GM23338 (cell line): ENCODE measurements around the gene APOBEC3F. TPM values are rescaled to one million over a fixed set of nuclear protein-coding genes. Genes with fewer than 3 reads are reported as not detected.

Experiments used
- ATAC-seq: fragments of 200-7000 bp; cut with Tn5 transposase; 3 replicates; pipeline ENCODE4 v1.9.1; 2020
- DNase-seq: peaks from one replicate; pipeline ENCODE4 v3.0.0-alpha.2; 2015; ENCODE audit warnings: low spot score
- H2AFZ ChIP-seq: fragments of 200-600 bp; sonication (generic); 2 replicates; pipeline ENCODE4 v1.8.0; 2016; ENCODE audit warnings: antibody characterized with exemption, mild to moderate bottlenecking, moderate library complexity
- H3F3A ChIP-seq: fragments of 200-600 bp; sonication (generic); replicated peaks from 2 replicates; pipeline ENCODE4 v1.8.0; 2017; ENCODE audit warnings: antibody characterized with exemption, mixed run types, low read depth
- H3K27ac ChIP-seq: fragments of 200-600 bp; sonication (generic); 2 replicates; pipeline ENCODE4 v1.6.1; 2016; ENCODE audit warnings: low read depth
- H3K27me3 ChIP-seq: fragments of 200-600 bp; sonication (generic); 2 replicates; pipeline ENCODE4 v1.8.0; 2016; ENCODE audit warnings: mild to moderate bottlenecking, mixed run types, moderate library complexity; ENCODE audit not compliant: insufficient read depth
- H3K36me3 ChIP-seq: fragments of 200-600 bp; sonication (generic); 2 replicates; pipeline ENCODE4 v1.8.0; 2016; ENCODE audit warnings: mild to moderate bottlenecking; ENCODE audit not compliant: insufficient read depth
- H3K4me1 ChIP-seq: fragments of 200-600 bp; sonication (generic); 2 replicates; pipeline ENCODE4 v1.8.0; 2016; ENCODE audit warnings: mild to moderate bottlenecking, moderate library complexity; ENCODE audit not compliant: insufficient read depth
- H3K4me2 ChIP-seq: fragments of 200-600 bp; sonication (generic); 2 replicates; pipeline ENCODE4 v1.7.1; 2017; ENCODE audit warnings: mixed run types
- H3K4me3 ChIP-seq: fragments of 200-600 bp; sonication (generic); 2 replicates; pipeline ENCODE4 v1.6.1; 2016; ENCODE audit warnings: mixed run types
- H3K79me2 ChIP-seq: fragments of 200-600 bp; sonication (generic); replicated peaks from 2 replicates; pipeline ENCODE4 v1.8.0; 2017; ENCODE audit warnings: mild to moderate bottlenecking; ENCODE audit not compliant: insufficient read depth
- H3K9me2 ChIP-seq: fragments of 200-600 bp; sonication (generic); 2 replicates; pipeline ENCODE4 v1.8.0; 2017; ENCODE audit not compliant: insufficient read depth
- H4K20me1 ChIP-seq: fragments of 200-600 bp; sonication (generic); replicated peaks from 2 replicates; pipeline ENCODE4 v1.8.0; 2017; ENCODE audit warnings: mild to moderate bottlenecking; ENCODE audit not compliant: insufficient read depth
- H3K27ac Mint-ChIP-seq: 2 replicates; pipeline ENCODE4 v1.8.0; 2020; ENCODE audit warnings: inconsistent platforms, mild to moderate bottlenecking, moderate library complexity, mixed read lengths
- H3K27me3 Mint-ChIP-seq: 3 replicates; pipeline ENCODE4 v1.8.0; 2022; ENCODE audit warnings: low read depth, mild to moderate bottlenecking, moderate library complexity, mixed read lengths, inconsistent platforms; ENCODE audit not compliant: insufficient read depth, poor library complexity
- H3K36me3 Mint-ChIP-seq: 3 replicates; pipeline ENCODE4 v1.8.0; 2021; ENCODE audit warnings: low read depth, mild to moderate bottlenecking, inconsistent platforms, moderate library complexity, mixed read lengths
- H3K4me1 Mint-ChIP-seq: 3 replicates; pipeline ENCODE4 v1.8.0; 2020; ENCODE audit warnings: mild to moderate bottlenecking, inconsistent platforms, mixed read lengths
- H3K4me3 Mint-ChIP-seq: 3 replicates; pipeline ENCODE4 v1.8.0; 2021; ENCODE audit warnings: moderate library complexity, mild to moderate bottlenecking, inconsistent platforms, mixed read lengths
- H3K9me3 Mint-ChIP-seq: 3 replicates; pipeline ENCODE4 v1.8.0; 2020; ENCODE audit warnings: moderate library complexity, mild to moderate bottlenecking, inconsistent platforms, mixed read lengths
- EZH2 ChIP-seq: fragments of 200-600 bp; sonication (generic); IDR thresholded peaks from one replicate; pipeline ENCODE4 v1.8.0; 2017; ENCODE audit warnings: antibody characterized with exemption, mild to moderate bottlenecking, low read depth; ENCODE audit not compliant: unreplicated experiment
- JUNB ChIP-seq: IDR thresholded peaks from one replicate; pipeline ENCODE4 v1.6.1; 2016; ENCODE audit warnings: antibody characterized with exemption; ENCODE audit not compliant: unreplicated experiment
- STAT1 ChIP-seq: IDR thresholded peaks from one replicate; pipeline ENCODE4 v1.6.1; 2016; ENCODE audit warnings: antibody characterized with exemption; ENCODE audit not compliant: unreplicated experiment
- ZNF331 ChIP-seq: fragments of 250-450 bp; sonication (Bioruptor Pico); IDR thresholded peaks from 2 replicates; pipeline ENCODE4 v1.5.0; 2020; ENCODE audit warnings: low read depth, mild to moderate bottlenecking, moderate library complexity
- polyA plus RNA-seq: library from polyadenylated mRNA; unstranded; fragments of >200 nt; fragmentation: Nextera tagmentation; extraction: Ambion mirVana; gene quantifications from 2 replicates; pipeline ENCODE4 v1.2.1, GENCODE V29; 2016
- total RNA-seq: library from RNA; depleted of rRNA; stranded (reverse); fragments of >200 nt; shearing (Covaris generic); gene quantifications from 2 replicates; pipeline ENCODE4 v1.2.3, GENCODE V29; 2014
- TF ChIP-seq, protein P1 (sequence below): fragments of 250-450 bp; sonication (Bioruptor Pico); IDR thresholded peaks from 2 replicates; pipeline ENCODE4 v1.5.0; 2020; ENCODE audit warnings: mild to moderate bottlenecking, moderate library complexity
- TF ChIP-seq, protein P2 (sequence below), 2 experiments: fragments of 200-600 bp in 1 of 2; sonication (generic) in 1 of 2; conservative IDR thresholded peaks; 2 replicates each; pipeline versions ENCODE4 v1.5.1 to v1.6.1; 2016 to 2017; ENCODE audit warnings: antibody characterized with exemption in 2 of 2, low read depth in 2 of 2, mild to moderate bottlenecking in 2 of 2, moderate library complexity in 1 of 2
- TF ChIP-seq, protein P3 (sequence below): IDR thresholded peaks from 2 replicates; pipeline ENCODE4 v1.6.1; 2016; ENCODE audit warnings: antibody characterized with exemption
- TF ChIP-seq, protein P4 (sequence below): IDR thresholded peaks from one replicate; pipeline ENCODE4 v1.6.1; 2018; ENCODE audit warnings: antibody characterized with exemption; ENCODE audit not compliant: unreplicated experiment

APOBEC3F gene
- total and polyA plus RNA-seq, 2 experiments from 2014 or later: 3.4 TPM

DNA sequence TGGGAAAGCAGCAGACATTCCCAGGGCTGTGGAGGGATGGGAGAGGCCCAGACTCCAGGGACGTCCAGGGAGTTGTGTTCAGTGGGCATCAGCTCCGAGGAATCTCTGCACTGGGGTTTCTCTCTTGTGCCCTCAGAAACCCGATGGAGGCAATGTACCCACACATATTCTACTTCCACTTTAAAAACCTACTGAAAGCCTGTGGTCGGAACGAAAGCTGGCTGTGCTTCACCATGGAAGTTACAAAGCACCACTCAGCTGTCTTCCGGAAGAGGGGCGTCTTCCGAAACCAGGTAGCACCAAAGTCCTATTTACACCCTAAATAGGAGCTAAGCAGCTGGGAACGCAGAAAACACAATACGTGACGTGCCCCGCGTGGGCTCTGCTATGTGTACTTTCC lies 11.4 kb upstream of the APOBEC3F start (continued):
- TF ChIP-seq, protein P1, sequence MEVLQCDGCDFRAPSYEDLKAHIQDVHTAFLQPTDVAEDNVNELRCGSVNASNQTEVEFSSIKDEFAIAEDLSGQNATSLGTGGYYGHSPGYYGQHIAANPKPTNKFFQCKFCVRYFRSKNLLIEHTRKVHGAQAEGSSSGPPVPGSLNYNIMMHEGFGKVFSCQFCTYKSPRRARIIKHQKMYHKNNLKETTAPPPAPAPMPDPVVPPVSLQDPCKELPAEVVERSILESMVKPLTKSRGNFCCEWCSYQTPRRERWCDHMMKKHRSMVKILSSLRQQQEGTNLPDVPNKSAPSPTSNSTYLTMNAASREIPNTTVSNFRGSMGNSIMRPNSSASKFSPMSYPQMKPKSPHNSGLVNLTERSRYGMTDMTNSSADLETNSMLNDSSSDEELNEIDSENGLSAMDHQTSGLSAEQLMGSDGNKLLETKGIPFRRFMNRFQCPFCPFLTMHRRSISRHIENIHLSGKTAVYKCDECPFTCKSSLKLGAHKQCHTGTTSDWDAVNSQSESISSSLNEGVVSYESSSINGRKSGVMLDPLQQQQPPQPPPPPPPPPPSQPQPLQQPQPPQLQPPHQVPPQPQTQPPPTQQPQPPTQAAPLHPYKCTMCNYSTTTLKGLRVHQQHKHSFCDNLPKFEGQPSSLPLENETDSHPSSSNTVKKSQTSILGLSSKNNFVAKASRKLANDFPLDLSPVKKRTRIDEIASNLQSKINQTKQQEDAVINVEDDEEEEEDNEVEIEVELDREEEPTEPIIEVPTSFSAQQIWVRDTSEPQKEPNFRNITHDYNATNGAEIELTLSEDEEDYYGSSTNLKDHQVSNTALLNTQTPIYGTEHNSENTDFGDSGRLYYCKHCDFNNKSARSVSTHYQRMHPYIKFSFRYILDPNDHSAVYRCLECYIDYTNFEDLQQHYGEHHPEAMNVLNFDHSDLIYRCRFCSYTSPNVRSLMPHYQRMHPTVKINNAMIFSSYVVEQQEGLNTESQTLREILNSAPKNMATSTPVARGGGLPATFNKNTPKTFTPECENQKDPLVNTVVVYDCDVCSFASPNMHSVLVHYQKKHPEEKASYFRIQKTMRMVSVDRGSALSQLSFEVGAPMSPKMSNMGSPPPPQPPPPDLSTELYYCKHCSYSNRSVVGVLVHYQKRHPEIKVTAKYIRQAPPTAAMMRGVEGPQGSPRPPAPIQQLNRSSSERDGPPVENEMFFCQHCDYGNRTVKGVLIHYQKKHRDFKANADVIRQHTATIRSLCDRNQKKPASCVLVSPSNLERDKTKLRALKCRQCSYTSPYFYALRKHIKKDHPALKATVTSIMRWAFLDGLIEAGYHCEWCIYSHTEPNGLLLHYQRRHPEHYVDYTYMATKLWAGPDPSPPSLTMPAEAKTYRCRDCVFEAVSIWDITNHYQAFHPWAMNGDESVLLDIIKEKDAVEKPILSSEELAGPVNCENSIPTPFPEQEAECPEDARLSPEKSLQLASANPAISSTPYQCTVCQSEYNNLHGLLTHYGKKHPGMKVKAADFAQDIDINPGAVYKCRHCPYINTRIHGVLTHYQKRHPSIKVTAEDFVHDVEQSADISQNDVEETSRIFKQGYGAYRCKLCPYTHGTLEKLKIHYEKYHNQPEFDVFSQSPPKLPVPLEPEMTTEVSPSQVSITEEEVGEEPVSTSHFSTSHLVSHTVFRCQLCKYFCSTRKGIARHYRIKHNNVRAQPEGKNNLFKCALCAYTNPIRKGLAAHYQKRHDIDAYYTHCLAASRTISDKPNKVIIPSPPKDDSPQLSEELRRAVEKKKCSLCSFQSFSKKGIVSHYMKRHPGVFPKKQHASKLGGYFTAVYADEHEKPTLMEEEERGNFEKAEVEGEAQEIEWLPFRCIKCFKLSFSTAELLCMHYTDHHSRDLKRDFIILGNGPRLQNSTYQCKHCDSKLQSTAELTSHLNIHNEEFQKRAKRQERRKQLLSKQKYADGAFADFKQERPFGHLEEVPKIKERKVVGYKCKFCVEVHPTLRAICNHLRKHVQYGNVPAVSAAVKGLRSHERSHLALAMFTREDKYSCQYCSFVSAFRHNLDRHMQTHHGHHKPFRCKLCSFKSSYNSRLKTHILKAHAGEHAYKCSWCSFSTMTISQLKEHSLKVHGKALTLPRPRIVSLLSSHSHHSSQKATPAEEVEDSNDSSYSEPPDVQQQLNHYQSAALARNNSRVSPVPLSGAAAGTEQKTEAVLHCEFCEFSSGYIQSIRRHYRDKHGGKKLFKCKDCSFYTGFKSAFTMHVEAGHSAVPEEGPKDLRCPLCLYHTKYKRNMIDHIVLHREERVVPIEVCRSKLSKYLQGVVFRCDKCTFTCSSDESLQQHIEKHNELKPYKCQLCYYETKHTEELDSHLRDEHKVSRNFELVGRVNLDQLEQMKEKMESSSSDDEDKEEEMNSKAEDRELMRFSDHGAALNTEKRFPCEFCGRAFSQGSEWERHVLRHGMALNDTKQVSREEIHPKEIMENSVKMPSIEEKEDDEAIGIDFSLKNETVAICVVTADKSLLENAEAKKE: no peak
- TF ChIP-seq, protein P2, sequence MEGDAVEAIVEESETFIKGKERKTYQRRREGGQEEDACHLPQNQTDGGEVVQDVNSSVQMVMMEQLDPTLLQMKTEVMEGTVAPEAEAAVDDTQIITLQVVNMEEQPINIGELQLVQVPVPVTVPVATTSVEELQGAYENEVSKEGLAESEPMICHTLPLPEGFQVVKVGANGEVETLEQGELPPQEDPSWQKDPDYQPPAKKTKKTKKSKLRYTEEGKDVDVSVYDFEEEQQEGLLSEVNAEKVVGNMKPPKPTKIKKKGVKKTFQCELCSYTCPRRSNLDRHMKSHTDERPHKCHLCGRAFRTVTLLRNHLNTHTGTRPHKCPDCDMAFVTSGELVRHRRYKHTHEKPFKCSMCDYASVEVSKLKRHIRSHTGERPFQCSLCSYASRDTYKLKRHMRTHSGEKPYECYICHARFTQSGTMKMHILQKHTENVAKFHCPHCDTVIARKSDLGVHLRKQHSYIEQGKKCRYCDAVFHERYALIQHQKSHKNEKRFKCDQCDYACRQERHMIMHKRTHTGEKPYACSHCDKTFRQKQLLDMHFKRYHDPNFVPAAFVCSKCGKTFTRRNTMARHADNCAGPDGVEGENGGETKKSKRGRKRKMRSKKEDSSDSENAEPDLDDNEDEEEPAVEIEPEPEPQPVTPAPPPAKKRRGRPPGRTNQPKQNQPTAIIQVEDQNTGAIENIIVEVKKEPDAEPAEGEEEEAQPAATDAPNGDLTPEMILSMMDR (conservative IDR thresholded peaks at IDR 0.05; ENCODE audit: low read depth in 2 of 2): no peak
- TF ChIP-seq ZNF331 (no peak), JUNB (no peak), EZH2 (no peak)

DNA sequence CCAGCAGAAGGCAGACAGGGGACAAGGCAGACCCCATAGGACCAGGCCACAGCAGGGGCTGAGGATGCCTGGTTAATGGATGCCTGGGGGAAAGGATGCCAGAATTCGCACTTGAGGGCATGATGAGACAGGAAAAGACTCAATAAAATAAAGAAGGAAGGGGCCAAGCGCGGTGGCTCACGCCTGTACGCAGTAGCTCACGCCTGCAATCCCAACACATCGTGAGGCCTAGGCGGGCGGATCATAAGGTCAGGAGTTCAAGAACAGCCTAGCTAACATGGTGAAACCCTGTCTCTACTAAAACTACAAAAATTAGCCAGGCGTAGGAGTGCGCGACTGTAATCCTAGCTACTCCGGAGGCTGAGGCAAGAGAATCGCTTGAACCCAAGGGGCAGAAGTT lies 10.0 kb upstream of the APOBEC3F start:
- H3K4me1 Mint-ChIP-seq: peaks cover 45% of the 10 kb centered on the region
- Histone ChIP-seq H2AFZ (no peak overlapping the region), H4K20me1 (no peaks in the 10 kb centered on the region), H3F3A (no peaks in the 10 kb centered on the region), H3K36me3 (no peaks in the 10 kb centered on the region), H3K27ac (0 out of 2 replicates have a peak overlapping the region, but pooled peaks have one; percentile 39), H3K4me1 (peaks cover 18% of the 10 kb centered on the region), H3K4me2 (0 out of 2 replicates have a peak overlapping the region, but pooled peaks have one; percentile 20), H3K4me3 (no peak overlapping the region), H3K27me3 (no peaks in the 10 kb centered on the region), H3K79me2 (no peaks in the 10 kb centered on the region), H3K9me2 (no peaks in the 10 kb centered on the region)
- no peak for DNase-seq
- H3K27me3 Mint-ChIP-seq: peaks cover 15% of the 10 kb centered on the region
- H3K36me3 Mint-ChIP-seq: peaks cover 18% of the 10 kb centered on the region; the same call in 2 of the 3 replicates
- H3K9me3 Mint-ChIP-seq: no peaks in the 10 kb centered on the region; the same call in 2 of the 3 replicates
- H3K27ac Mint-ChIP-seq: peak overlapping the region; percentile 47
- no peak overlapping the region for H3K4me3 Mint-ChIP-seq
- ATAC-seq: no peak
- TF ChIP-seq, protein P2 (conservative IDR thresholded peaks at IDR 0.05; ENCODE audit: low read depth in 2 of 2): no peak
- TF ChIP-seq JUNB: no peak
- TF ChIP-seq, protein P3, sequence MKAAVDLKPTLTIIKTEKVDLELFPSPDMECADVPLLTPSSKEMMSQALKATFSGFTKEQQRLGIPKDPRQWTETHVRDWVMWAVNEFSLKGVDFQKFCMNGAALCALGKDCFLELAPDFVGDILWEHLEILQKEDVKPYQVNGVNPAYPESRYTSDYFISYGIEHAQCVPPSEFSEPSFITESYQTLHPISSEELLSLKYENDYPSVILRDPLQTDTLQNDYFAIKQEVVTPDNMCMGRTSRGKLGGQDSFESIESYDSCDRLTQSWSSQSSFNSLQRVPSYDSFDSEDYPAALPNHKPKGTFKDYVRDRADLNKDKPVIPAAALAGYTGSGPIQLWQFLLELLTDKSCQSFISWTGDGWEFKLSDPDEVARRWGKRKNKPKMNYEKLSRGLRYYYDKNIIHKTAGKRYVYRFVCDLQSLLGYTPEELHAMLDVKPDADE: no peak
- TF ChIP-seq EZH2: no peak
- no peak for TF ChIP-seq STAT1
- TF ChIP-seq, protein P4, sequence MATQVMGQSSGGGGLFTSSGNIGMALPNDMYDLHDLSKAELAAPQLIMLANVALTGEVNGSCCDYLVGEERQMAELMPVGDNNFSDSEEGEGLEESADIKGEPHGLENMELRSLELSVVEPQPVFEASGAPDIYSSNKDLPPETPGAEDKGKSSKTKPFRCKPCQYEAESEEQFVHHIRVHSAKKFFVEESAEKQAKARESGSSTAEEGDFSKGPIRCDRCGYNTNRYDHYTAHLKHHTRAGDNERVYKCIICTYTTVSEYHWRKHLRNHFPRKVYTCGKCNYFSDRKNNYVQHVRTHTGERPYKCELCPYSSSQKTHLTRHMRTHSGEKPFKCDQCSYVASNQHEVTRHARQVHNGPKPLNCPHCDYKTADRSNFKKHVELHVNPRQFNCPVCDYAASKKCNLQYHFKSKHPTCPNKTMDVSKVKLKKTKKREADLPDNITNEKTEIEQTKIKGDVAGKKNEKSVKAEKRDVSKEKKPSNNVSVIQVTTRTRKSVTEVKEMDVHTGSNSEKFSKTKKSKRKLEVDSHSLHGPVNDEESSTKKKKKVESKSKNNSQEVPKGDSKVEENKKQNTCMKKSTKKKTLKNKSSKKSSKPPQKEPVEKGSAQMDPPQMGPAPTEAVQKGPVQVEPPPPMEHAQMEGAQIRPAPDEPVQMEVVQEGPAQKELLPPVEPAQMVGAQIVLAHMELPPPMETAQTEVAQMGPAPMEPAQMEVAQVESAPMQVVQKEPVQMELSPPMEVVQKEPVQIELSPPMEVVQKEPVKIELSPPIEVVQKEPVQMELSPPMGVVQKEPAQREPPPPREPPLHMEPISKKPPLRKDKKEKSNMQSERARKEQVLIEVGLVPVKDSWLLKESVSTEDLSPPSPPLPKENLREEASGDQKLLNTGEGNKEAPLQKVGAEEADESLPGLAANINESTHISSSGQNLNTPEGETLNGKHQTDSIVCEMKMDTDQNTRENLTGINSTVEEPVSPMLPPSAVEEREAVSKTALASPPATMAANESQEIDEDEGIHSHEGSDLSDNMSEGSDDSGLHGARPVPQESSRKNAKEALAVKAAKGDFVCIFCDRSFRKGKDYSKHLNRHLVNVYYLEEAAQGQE: no peak
